IMR-90 (cell line): ENCODE measurements around the gene SEMG2. TPM values are rescaled to one million over a fixed set of nuclear protein-coding genes. Genes with fewer than 3 reads are reported as not detected.
A peak's percentile ranks its signal among the peaks of the same experiment; 100 is the strongest.

Experiments used
- ATAC-seq: fragments of 200-7000 bp; cut with Tn5 transposase; 2 replicates; pipeline ENCODE4 v1.9.1; 2020; ENCODE audit warnings: low read depth, mild to moderate bottlenecking, moderate library complexity
- BruUV-seq: library from RNA; stranded (reverse); fragments of 400-500 nt; replicated peaks from 2 replicates; lab custom pipeline; 2021; lab: Mats Ljungman, UMichigan
- CTCF ChIA-PET: fragments of 300-600 bp; formaldehyde crosslinking; extraction: SDS; loops from one replicate; lab custom pipeline; 2021; ENCODE audit warnings: antibody characterized with exemption; lab: Yijun Ruan, JAX
- POLR2A ChIA-PET: fragments of 300-600 bp; sonication (Branson Sonifier 250); formaldehyde crosslinking; loops from one replicate; lab custom pipeline; 2022; ENCODE audit warnings: antibody characterized with exemption; ENCODE audit not compliant: unreplicated experiment; lab: Charles Lee
- DNase-seq: peaks from one replicate; pipeline ENCODE4 v3.0.0; 2013
- H2AFZ ChIP-seq: replicated peaks from 2 replicates; pipeline ENCODE3; 2013; ENCODE audit warnings: low read length, mild to moderate bottlenecking; ENCODE audit not compliant: poor library complexity
- H2AK5ac ChIP-seq: 2 replicates; pipeline ENCODE4 v1.6.1; 2013; ENCODE audit warnings: low read depth, low read length, inconsistent platforms
- H2AK9ac ChIP-seq: replicated peaks from 2 replicates; pipeline ENCODE3; 2013; ENCODE audit warnings: mild to moderate bottlenecking, low read depth, low read length, moderate library complexity; ENCODE audit not compliant: poor library complexity
- H2BK120ac ChIP-seq: 2 replicates; pipeline ENCODE4 v1.6.1; 2013; ENCODE audit warnings: low read depth, low read length, inconsistent platforms
- H2BK15ac ChIP-seq: 3 replicates; pipeline ENCODE4 v1.6.1; 2013; ENCODE audit warnings: low read depth, low read length, inconsistent platforms
- H2BK20ac ChIP-seq: 2 replicates; pipeline ENCODE4 v1.6.1; 2013; ENCODE audit warnings: low read depth, mild to moderate bottlenecking, inconsistent platforms, low read length, moderate library complexity
- H2BK5ac ChIP-seq: 2 replicates; pipeline ENCODE4 v1.6.1; 2013; ENCODE audit warnings: mild to moderate bottlenecking, low read depth, low read length, inconsistent platforms; ENCODE audit not compliant: poor library complexity, severe bottlenecking
- H3K14ac ChIP-seq: replicated peaks from 2 replicates; pipeline ENCODE4 v1.6.1; 2013; ENCODE audit warnings: low read depth, low read length, inconsistent platforms
- H3K18ac ChIP-seq: 2 replicates; pipeline ENCODE4 v1.6.1; 2013; ENCODE audit warnings: low read depth, low read length, control low read depth
- H3K23ac ChIP-seq: 2 replicates; pipeline ENCODE4 v1.6.1; 2013; ENCODE audit warnings: low read depth, low read length, inconsistent platforms
- H3K27ac ChIP-seq: 2 replicates; pipeline ENCODE4 v1.5.1; 2013; ENCODE audit warnings: mild to moderate bottlenecking, control low read depth, low read length; ENCODE audit not compliant: insufficient read depth
- H3K27me3 ChIP-seq: 2 replicates; pipeline ENCODE4 v1.6.1; 2013; ENCODE audit warnings: low read length; ENCODE audit not compliant: control insufficient read depth, insufficient read depth
- H3K36me3 ChIP-seq: 2 replicates; pipeline ENCODE4 v1.6.1; 2013; ENCODE audit warnings: low read length, mixed read lengths; ENCODE audit not compliant: control insufficient read depth, insufficient read depth
- H3K4ac ChIP-seq: 2 replicates; pipeline ENCODE4 v1.6.1; 2013; ENCODE audit warnings: low read depth, low read length, inconsistent platforms
- H3K4me1 ChIP-seq: 2 replicates; pipeline ENCODE4 v1.6.1; 2013; ENCODE audit warnings: low read length, mixed read lengths; ENCODE audit not compliant: control insufficient read depth, insufficient read depth
- H3K4me2 ChIP-seq: 2 replicates; pipeline ENCODE4 v1.6.1; 2013; ENCODE audit warnings: low read depth, mild to moderate bottlenecking, control low read depth, low read length, moderate library complexity
- H3K4me3 ChIP-seq: 2 replicates; pipeline ENCODE4 v1.5.1; 2013; ENCODE audit warnings: low read depth, mild to moderate bottlenecking, control low read depth, low read length, moderate library complexity; ENCODE audit not compliant: insufficient read depth
- H3K56ac ChIP-seq: 2 replicates; pipeline ENCODE4 v1.6.1; 2013; ENCODE audit warnings: low read length, inconsistent platforms; ENCODE audit not compliant: insufficient read depth; ENCODE audit errors: extremely low read depth
- H3K79me1 ChIP-seq, 2 experiments: 2 replicates each; pipeline ENCODE4 v1.6.1; 2013; ENCODE audit warnings: low read length in 2 of 2, inconsistent platforms in 1 of 2, low read depth in 1 of 2
- H3K9ac ChIP-seq: 2 replicates; pipeline ENCODE4 v1.6.1; 2013; ENCODE audit warnings: low read depth, low read length, control low read depth
- H3K9me1 ChIP-seq: 2 replicates; pipeline ENCODE4 v1.6.1; 2013; ENCODE audit warnings: low read length, inconsistent platforms; ENCODE audit not compliant: insufficient read depth
- H3K9me3 ChIP-seq: 2 replicates; pipeline ENCODE4 v1.6.1; 2013; ENCODE audit warnings: low read length; ENCODE audit not compliant: control insufficient read depth, insufficient read depth
- H4K20me1 ChIP-seq: 2 replicates; pipeline ENCODE4 v1.6.1; 2013; ENCODE audit warnings: low read length, inconsistent platforms; ENCODE audit not compliant: insufficient read depth
- H4K5ac ChIP-seq: 2 replicates; pipeline ENCODE4 v1.6.1; 2013; ENCODE audit warnings: mild to moderate bottlenecking, low read depth, low read length, control low read depth
- H4K8ac ChIP-seq, 2 experiments: 2 replicates each; pipeline ENCODE4 v1.6.1; 2013; ENCODE audit warnings: low read depth in 2 of 2, low read length in 2 of 2, control low read depth in 1 of 2, inconsistent platforms in 1 of 2
- H4K91ac ChIP-seq: 2 replicates; pipeline ENCODE4 v1.6.1; 2013; ENCODE audit warnings: low read depth, low read length, inconsistent platforms; ENCODE audit not compliant: insufficient read depth
- CEBPB ChIP-seq: IDR thresholded peaks from 2 replicates; pipeline ENCODE4 v1.6.1; 2012; ENCODE audit warnings: low read depth, low read length, improper control_type of control experiment
- MAFK ChIP-seq: IDR thresholded peaks from 2 replicates; pipeline ENCODE4 v1.6.1; 2012; ENCODE audit warnings: low read depth, low read length, improper control_type of control experiment
- WGBS, 2 experiments: methylation state at CpG; one replicate each; pipeline versions ENCODE4 v1.1.5 to v1.1.7; 2013; ENCODE audit warnings: missing lambda C conversion rate in 2 of 2; ENCODE audit not compliant: insufficient read length in 1 of 2; ENCODE audit errors: extremely low coverage in 2 of 2; 5-methylcytosine and 5-hydroxymethylcytosine counted together
- dilution Hi-C: fragments of 300-500 bp; cut with HindIII; formaldehyde crosslinking; loops from one replicate; pipeline ENCODE4 v1.14.3; 2018; ENCODE audit warnings: low sequenced_read_pairs; ENCODE audit not compliant: unreplicated experiment
- in situ Hi-C: fragments of 300-500 bp; cut with MboI; formaldehyde crosslinking; loops from 3 replicates; pipeline ENCODE4 v1.14.3; 2019; ENCODE audit warnings: low sequenced_read_pairs, inconsistent platforms, mixed read lengths
- intact Hi-C: fragments of 100-400 bp; cut with micrococcal nuclease; formaldehyde crosslinking; loops from 2 replicates; pipeline ENCODE4 v1.10.0; 2022
- polyA plus RNA-seq, 3 experiments: library from polyadenylated mRNA; depleted of rRNA; stranded (reverse); fragments of >200 nt; gene quantifications; 2 replicates each; pipeline ENCODE4 v1.2.3, GENCODE V29; 2012; ENCODE audit warnings: low replicate concordance in 1 of 3
- total RNA-seq: library from RNA; depleted of rRNA; stranded (reverse); fragments of >200 nt; gene quantifications from 2 replicates; pipeline ENCODE4 v1.2.3, GENCODE V29; 2012

SEMG2 gene
- total and polyA plus RNA-seq, 2 of the 4 experiments (the other 2 are of a cell fraction), result not detected

GRCh38 chr20:45212836-45213235, 8.3 kb upstream of the SEMG2 start:
- in situ Hi-C loops, result no loop called here
- Histone ChIP-seq H3K27me3 (no peaks in the 10 kb centered on the region; the same call in 1 of the 2 replicates), H4K20me1 (no peaks in the 10 kb centered on the region), H2AFZ (no peak overlapping the region), H3K9me1 (no peaks in the 10 kb centered on the region), H4K8ac (no peak overlapping the region), H2BK5ac (no peak overlapping the region), H4K91ac (no peak overlapping the region), H2AK5ac (no peak overlapping the region), H2AK9ac (no peak overlapping the region), H3K27ac (no peak overlapping the region), H2BK20ac (no peak overlapping the region), H3K4me3 (no peak overlapping the region), H3K4ac (no peak overlapping the region), H3K36me3 (no peaks in the 10 kb centered on the region), H2BK15ac (no peak overlapping the region), H3K14ac (no peak overlapping the region), H3K4me1 (no peaks in the 10 kb centered on the region), H4K5ac (no peak overlapping the region), H3K23ac (no peak overlapping the region), H3K9ac (no peak overlapping the region), H3K4me2 (no peak overlapping the region), H2BK120ac (no peak overlapping the region), H3K79me1 (no peaks in the 10 kb centered on the region), H3K9me3 (no peaks in the 10 kb centered on the region), H3K18ac (no peak overlapping the region), H3K56ac (no peak overlapping the region)
- ChIA-PET CTCF (no interaction called here), POLR2A (no interaction called here)
- intact Hi-C loops, result no loop called here
- WGBS, 2 experiments, result no CpG with 5 or more reads among the region's 3 CpGs
- ATAC-seq, result no peak
- dilution Hi-C loops, result no loop called here
- no peak for DNase-seq
- no TSS peak for BruUV-seq
- TF ChIP-seq MAFK (peak; percentile 59), CEBPB (no peak; the same call in 1 of the 2 replicates)
